Heart right ventricle (tissue), 16 donors: Measurements from ENCODE around the gene PFKP. TPM values are rescaled to one million over a fixed set of nuclear protein-coding genes. Genes with fewer than 3 reads are reported as not detected.

ENCODE experiments used
- ATAC-seq, 8 donors: fragments of 200-7000 bp; cut with Tn5 transposase; one replicate each; pipeline ENCODE4 v1.9.1; 2020; ENCODE audit warnings: mild to moderate bottlenecking in 8 of 8, moderate library complexity in 8 of 8, moderate number of reproducible peaks in 1 of 8
- DNase-seq, 2 donors: peaks; one replicate each; pipeline ENCODE4 v3.0.0-alpha.2; 2020
- H3K27ac ChIP-seq, 10 donors: fragments of 200-600 bp; sonication (generic) in 2 of 10; one replicate each; pipeline versions ENCODE4 v1.5.0 to v1.8.0; 2020 to 2022; ENCODE audit warnings: mild to moderate bottlenecking in 3 of 10
- H3K27me3 ChIP-seq, 7 donors: fragments of 200-600 bp; one replicate each; pipeline ENCODE4 v1.8.0; 2021 to 2022; ENCODE audit warnings: mild to moderate bottlenecking in 2 of 7
- H3K36me3 ChIP-seq, 9 donors: fragments of 200-600 bp; sonication (generic) in 1 of 9; one replicate each; pipeline versions ENCODE4 v1.5.0 to v1.8.0; 2020 to 2022; ENCODE audit warnings: mild to moderate bottlenecking in 2 of 9
- H3K4me1 ChIP-seq, 9 donors: fragments of 200-600 bp; sonication (generic) in 1 of 9; one replicate each; pipeline versions ENCODE4 v1.5.0 to v1.8.0; 2020 to 2022; ENCODE audit warnings: mild to moderate bottlenecking in 4 of 9
- H3K4me3 ChIP-seq, 10 donors: fragments of 200-600 bp; sonication (generic) in 2 of 10; one replicate each; pipeline versions ENCODE4 v1.5.0 to v1.8.0; 2020 to 2022; ENCODE audit warnings: mild to moderate bottlenecking in 7 of 10, moderate library complexity in 2 of 10
- H3K9me3 ChIP-seq, 11 donors: fragments of 200-600 bp in 10 of 11; sonication (generic) in 2 of 11; one replicate each; pipeline versions ENCODE4 v1.5.0 to v1.8.0; 2013 to 2022; ENCODE audit warnings: mild to moderate bottlenecking in 2 of 11, control low read depth in 1 of 11, moderate library complexity in 1 of 11
- CTCF ChIP-seq, 9 donors: fragments of 200-600 bp; sonication (generic) in 2 of 9; IDR thresholded peaks; one replicate each; pipeline versions ENCODE4 v1.5.0 to v1.8.0; 2021 to 2022; ENCODE audit warnings: antibody characterized with exemption in 9 of 9, mild to moderate bottlenecking in 5 of 9, moderate library complexity in 1 of 9
- WGBS, 2 donors: extraction: QIAGEN DNeasy Blood & Tissue Kit; methylation state at CpG; one replicate each; pipeline ENCODE4 v1.1.7; 2013; ENCODE audit warnings: inconsistent platforms in 1 of 2; 5-methylcytosine and 5-hydroxymethylcytosine counted together
- intact Hi-C, 10 donors: fragments of 100-400 bp; cut with DNase I; formaldehyde crosslinking; loops; one replicate each; pipeline versions ENCODE4 v1.11.1 to v1.14.2; 2022
- polyA plus RNA-seq, 2 donors: library from polyadenylated mRNA; stranded (reverse); fragments of 200-250 nt; gene quantifications; one replicate each; pipeline ENCODE4 v1.2.3, GENCODE V29; 2013
- total RNA-seq, 10 donors: library from RNA; stranded (reverse); fragmentation: NEBNext Ultra II Directional in 3 of 10; extraction: Animal tissue kit (Norgen Biotek cat#: 25700) in 3 of 10; gene quantifications; one replicate each; pipeline versions ENCODE4 v1.2.1 to v1.2.4, GENCODE V29; 2021 to 2023
- donor health status: Arrhythmogenic right ventricular cardiomyopathy.
- donor health status: ischemic (EF 13 %, LVEDD 7.1; RV severe dilation, severe dysfunction).
- donor health status: healthy with polysubstance abuse.
- donor health status: DM: no; HTN: yes; CAD: no.
- donor health status: DM: no; HTN: no; CAD: no.
- donor health status: ischemic (EF 25% LVEDD 6.9; RV normal size, moderate dysfunction).
- donor health status: ischemic (EF 25% LVEDD 5.7; RV mildly dilated, moderate dysfunction).
- donor health status: healthy.
- donor health status: DM: yes; HTN: yes; CAD: no.
- donor health status: Ischemic cardiomyopathy.
- donor health status: ischemic (EF 35%, LVEDD 5.7; RV mildly dilated, moderate dysfunction).
- donor health status: nonischemic (EF 11% LVEDD 7.7; RV severe dilation, severe dysfunction).
- donor health status: DM: yes; HTN: yes; CAD: no.
- donor health status: PGD.
- donor health status: ischemic (EF 29% LVEDD 5.4; RV normal size, mild dysfunction).
- donor health status: nonischemic (EF 23%, LVEDD 6.1; RV moderate dilation, normal function).

The PFKP gene
- total and polyA plus RNA-seq, 12 donors: 68.3 to 316 (median 220) TPM

GRCh38 chr10:3113343-3113720, 46.0 kb downstream of the PFKP start:
- Histone ChIP-seq H3K27me3 (no peaks in the 10 kb centered on the region), H3K27ac (no peak overlapping the region), H3K4me3 (no peak overlapping the region), H3K4me1 (peaks cover 0 to 45% (median 16%) of the 10 kb centered on the region in 9 donors), H3K9me3 (no peaks in the 10 kb centered on the region), H3K36me3 (peaks cover 0 to 93% (median 37%) of the 10 kb centered on the region in 9 donors)
- TF ChIP-seq CTCF (IDR thresholded peaks at IDR 0.05): no peak
- DNase-seq (no peak), ATAC-seq (no peak)
- WGBS, 2 donors: 92 to 96% methylated on average over 19 of the region's 19 CpGs
- intact Hi-C loops: no loop called here

GRCh38 chr10:3115685-3116084, 48.3 kb downstream of the PFKP start:
- Histone ChIP-seq H3K4me1 (peaks cover 0 to 26% (median 13%) of the 10 kb centered on the region in 9 donors), H3K27ac (no peak overlapping the region), H3K4me3 (no peak overlapping the region), H3K9me3 (no peaks in the 10 kb centered on the region), H3K36me3 (peaks cover 0 to 91% (median 28%) of the 10 kb centered on the region in 9 donors), H3K27me3 (no peaks in the 10 kb centered on the region)
- no peak for DNase-seq
- WGBS, 2 donors: 92% methylated on average over 8 of the region's 8 CpGs
- intact Hi-C loops: no loop called here
- no peak for ATAC-seq
- TF ChIP-seq CTCF (IDR thresholded peaks at IDR 0.05): no peak

- TF ChIP-seq CTCF (IDR thresholded peaks at IDR 0.05): no peak
- Histone ChIP-seq H3K4me3 (no peak overlapping the region), H3K27ac (peak overlapping the region in 4 of 10 donors; percentile 9 to 45 (median 28)), H3K36me3 (peaks cover 0 to 91% (median 28%) of the 10 kb centered on the region in 9 donors), H3K9me3 (no peaks in the 10 kb centered on the region), H3K27me3 (no peaks in the 10 kb centered on the region), H3K4me1 (peaks cover 0 to 16% (median 5%) of the 10 kb centered on the region in 9 donors)
- 47 to 61% methylated on average over 20 of the region's 20 CpGs for WGBS, 2 donors
- ATAC-seq: peak in 1 of 8 donors; percentile 55
- DNase-seq: no peak
- intact Hi-C loops: no loop called here
Measured at GRCh38 chr10:3116508-3117100, 49.3 kb downstream of the PFKP start.

GRCh38 chr10:3117486-3117885, 50.1 kb downstream of the PFKP start:
- H3K36me3 ChIP-seq: peaks cover 0 to 90% (median 28%) of the 10 kb centered on the region in 9 donors
- peaks cover 0 to 8% (median 0%) of the 10 kb centered on the region in 9 donors for H3K4me1 ChIP-seq
- ATAC-seq (no peak), DNase-seq (no peak)
- H3K27ac ChIP-seq: no peak overlapping the region
- H3K27me3 ChIP-seq: no peaks in the 10 kb centered on the region
- intact Hi-C loops: no loop called here
- no peak overlapping the region for H3K4me3 ChIP-seq
- H3K9me3 ChIP-seq: no peaks in the 10 kb centered on the region
- TF ChIP-seq CTCF (IDR thresholded peaks at IDR 0.05): no peak
- WGBS, 2 donors: 87 to 98% methylated on average over 12 of the region's 12 CpGs
